ENCODE results near the gene TSEN15. TPM values are rescaled to one million over a fixed set of nuclear protein-coding genes. Genes with fewer than 3 reads are reported as not detected.

The TSEN15 gene
- total and polyA plus RNA-seq, 10 of the 15 experiments (the other 5 are each of a cell fraction or from before 2014, with no cell fraction given), result 21.1 to 136 (median 70.2) TPM

- Histone ChIP-seq H3K9me3 (replicated peaks; ENCODE audit: control insufficient read depth, insufficient read depth, low read length) (no peaks in the 10 kb centered on the region), H4K20me1 (ENCODE audit: control insufficient read depth, insufficient read depth) (no peaks in the 10 kb centered on the region), H3K4me2 (ENCODE audit: control insufficient read depth, insufficient read depth) (no peak overlapping the region), H3K36me3 (ENCODE audit: control insufficient read depth in 2 of 2, insufficient read depth in 2 of 2, low read length in 1 of 2) (no peaks in the 10 kb centered on the region), H3K27ac (ENCODE audit: control insufficient read depth, insufficient read depth) (no peak overlapping the region), H3K79me2 (ENCODE audit: control insufficient read depth, insufficient read depth, low read length) (no peaks in the 10 kb centered on the region), H3K4me1 (ENCODE audit: control insufficient read depth, insufficient read depth, low read length) (no peaks in the 10 kb centered on the region), H3K27me3 (replicated peaks in 1 of 2; ENCODE audit: control insufficient read depth in 2 of 2, insufficient read depth in 2 of 2, low read length in 1 of 2) (no peaks in the 10 kb centered on the region), H2AFZ (ENCODE audit: control insufficient read depth, low read depth, low read length) (no peak overlapping the region), H3K4me3 (no peak overlapping the region), H3K9ac (ENCODE audit: control insufficient read depth, insufficient read depth, low read length) (no peak overlapping the region)
- SMC1A ChIA-PET (ENCODE audit: uncharacterized antibody, unreplicated experiment), result no interaction called here
- ATAC-seq (peak; percentile 39), FAIRE-seq (no peak), DNase-seq (ENCODE audit: low read depth, low spot score) (no peak)
- POLR2A ChIA-PET, result no interaction called here
- BruUV-seq (replicated peaks), result no TSS peak
- CTCF ChIA-PET, result no interaction called here
- TF ChIP-seq PAX5 (IDR thresholded peaks at IDR 0.05; ENCODE audit: borderline replicate concordance, low read depth, low read length) (peak; percentile 62; the same call in 1 of the 2 replicates), YBX1 (IDR thresholded peaks at IDR 0.05) (no peak), RUNX3 (IDR thresholded peaks at IDR 0.05; ENCODE audit: low read length) (peak; percentile 11; the same call in 1 of the 2 replicates), ZBTB40 (IDR thresholded peaks at IDR 0.05; ENCODE audit: borderline replicate concordance) (no peak), GABPA (IDR thresholded peaks at IDR 0.05; ENCODE audit: low read depth) (no peak)
- intact Hi-C loops (cut with micrococcal nuclease; ENCODE audit: unreplicated experiment), result no loop called here
- in situ Hi-C loops (cut with MboI), result no loop called here
- RAD21 ChIA-PET (ENCODE audit: unreplicated experiment), result no interaction called here
- WGBS (ENCODE audit: insufficient coverage, insufficient replicate concordance, low lambda C conversion rate, missing lambda C conversion rate), result 62% methylated on average over 10 of the region's 11 CpGs
Observed at GRCh38 chr1:184110272-184111204, 59.0 kb downstream of the TSEN15 start.
